Breast epithelium (tissue), 3 donors: ENCODE data around the gene CBX8.

Experiments
- POLR2A ChIP-seq: fragments of 450-650 bp; IDR thresholded peaks from one replicate; pipeline ENCODE4 v1.6.1; 2016; ENCODE audit warnings: antibody characterized with exemption, mild to moderate bottlenecking, moderate library complexity
- TF ChIP-seq, protein P1 (sequence below), 3 donors: fragments of 450-650 bp; IDR thresholded peaks; one replicate each; pipeline ENCODE4 v1.5.1; 2016 to 2017; ENCODE audit warnings: antibody characterized with exemption in 3 of 3, mild to moderate bottlenecking in 3 of 3, moderate library complexity in 3 of 3

- TF ChIP-seq POLR2A = no peak
- TF ChIP-seq, protein P1, sequence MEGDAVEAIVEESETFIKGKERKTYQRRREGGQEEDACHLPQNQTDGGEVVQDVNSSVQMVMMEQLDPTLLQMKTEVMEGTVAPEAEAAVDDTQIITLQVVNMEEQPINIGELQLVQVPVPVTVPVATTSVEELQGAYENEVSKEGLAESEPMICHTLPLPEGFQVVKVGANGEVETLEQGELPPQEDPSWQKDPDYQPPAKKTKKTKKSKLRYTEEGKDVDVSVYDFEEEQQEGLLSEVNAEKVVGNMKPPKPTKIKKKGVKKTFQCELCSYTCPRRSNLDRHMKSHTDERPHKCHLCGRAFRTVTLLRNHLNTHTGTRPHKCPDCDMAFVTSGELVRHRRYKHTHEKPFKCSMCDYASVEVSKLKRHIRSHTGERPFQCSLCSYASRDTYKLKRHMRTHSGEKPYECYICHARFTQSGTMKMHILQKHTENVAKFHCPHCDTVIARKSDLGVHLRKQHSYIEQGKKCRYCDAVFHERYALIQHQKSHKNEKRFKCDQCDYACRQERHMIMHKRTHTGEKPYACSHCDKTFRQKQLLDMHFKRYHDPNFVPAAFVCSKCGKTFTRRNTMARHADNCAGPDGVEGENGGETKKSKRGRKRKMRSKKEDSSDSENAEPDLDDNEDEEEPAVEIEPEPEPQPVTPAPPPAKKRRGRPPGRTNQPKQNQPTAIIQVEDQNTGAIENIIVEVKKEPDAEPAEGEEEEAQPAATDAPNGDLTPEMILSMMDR (IDR thresholded peaks at IDR 0.05) = peak in 2 of 3 donors; percentile 15 to 22
Observed at GRCh38 chr17:79842656-79843473, 46.0 kb upstream of the CBX8 start.
